Loucy (cell line): ENCODE measurements around the gene TP63.

Source experiments
- H2AFZ ChIP-seq: fragments of 200-600 bp; sonication (generic); 2 replicates; pipeline ENCODE4 v1.6.0; 2016; ENCODE audit warnings: antibody characterized with exemption, mild to moderate bottlenecking, low read length, moderate library complexity
- H3F3A ChIP-seq: fragments of 200-600 bp; 2 replicates; pipeline ENCODE4 v1.6.0; 2016; ENCODE audit warnings: antibody characterized with exemption, low read depth, mild to moderate bottlenecking
- H3K27me3 ChIP-seq: fragments of 200-600 bp; sonication (generic); 2 replicates; pipeline ENCODE4 v1.6.1; 2014; ENCODE audit warnings: low read length, mild to moderate bottlenecking; ENCODE audit not compliant: insufficient read depth, poor library complexity, severe bottlenecking
- H3K36me3 ChIP-seq: fragments of 200-600 bp; sonication (generic); 2 replicates; pipeline ENCODE4 v1.6.1; 2016; ENCODE audit warnings: low read length; ENCODE audit not compliant: insufficient read depth
- H3K4me1 ChIP-seq: fragments of 200-600 bp; sonication (generic); 2 replicates; pipeline ENCODE4 v1.5.1; 2014; ENCODE audit warnings: low read length, mild to moderate bottlenecking; ENCODE audit not compliant: insufficient read depth, poor library complexity, severe bottlenecking
- H3K4me2 ChIP-seq: fragments of 200-600 bp; sonication (generic); 2 replicates; pipeline ENCODE4 v1.6.0; 2014; ENCODE audit warnings: antibody characterized with exemption, low read length, low read depth, mild to moderate bottlenecking; ENCODE audit not compliant: poor library complexity, severe bottlenecking
- H3K4me3 ChIP-seq: fragments of 200-600 bp; sonication (generic); 2 replicates; pipeline ENCODE4 v1.5.1; 2014; ENCODE audit warnings: low read length, mild to moderate bottlenecking, mixed read lengths; ENCODE audit not compliant: poor library complexity, severe bottlenecking
- H3K79me2 ChIP-seq: fragments of 200-600 bp; sonication (generic); 2 replicates; pipeline ENCODE4 v1.6.1; 2014; ENCODE audit warnings: low read length; ENCODE audit not compliant: insufficient read depth
- H3K9ac ChIP-seq: fragments of 200-600 bp; sonication (generic); 2 replicates; pipeline ENCODE4 v1.6.0; 2014; ENCODE audit warnings: mild to moderate bottlenecking, low read depth, low read length, moderate library complexity; ENCODE audit not compliant: poor library complexity, severe bottlenecking
- H3K9me2 ChIP-seq: fragments of 200-600 bp; sonication (generic); replicated peaks from 2 replicates; pipeline ENCODE4 v1.6.1; 2016; ENCODE audit warnings: low read depth, low read length, mixed read lengths
- H3K9me3 ChIP-seq: fragments of 200-600 bp; sonication (generic); 2 replicates; pipeline ENCODE4 v1.6.1; 2014; ENCODE audit warnings: mild to moderate bottlenecking, antibody characterized with exemption, low read length, low read depth; ENCODE audit not compliant: insufficient read depth
- H4K20me1 ChIP-seq: fragments of 200-600 bp; sonication (generic); 2 replicates; pipeline ENCODE4 v1.6.0; 2014; ENCODE audit warnings: antibody characterized with exemption, low read length, mild to moderate bottlenecking; ENCODE audit not compliant: insufficient read depth, poor library complexity, severe bottlenecking
- EZH2phosphoT487 ChIP-seq: fragments of 200-600 bp; IDR thresholded peaks from 2 replicates; pipeline ENCODE4 v1.6.1; 2018; ENCODE audit warnings: antibody characterized with exemption, mild to moderate bottlenecking, moderate library complexity, borderline replicate concordance
- TF ChIP-seq, protein P1 (sequence below): fragments of 200-600 bp; sonication (generic); conservative IDR thresholded peaks from 2 replicates; pipeline ENCODE4 v1.5.1; 2014; ENCODE audit warnings: mild to moderate bottlenecking, antibody characterized with exemption, low read length

The TP63 gene

GRCh38 chr3:189735913-189736312 lies 104.7 kb downstream of the TP63 start:
- Histone ChIP-seq H3K27me3 (no peaks in the 10 kb centered on the region), H4K20me1 (no peaks in the 10 kb centered on the region), H3F3A (no peaks in the 10 kb centered on the region), H3K79me2 (no peaks in the 10 kb centered on the region), H3K9ac (no peak overlapping the region), H3K9me3 (no peaks in the 10 kb centered on the region), H3K36me3 (no peaks in the 10 kb centered on the region), H3K4me2 (no peak overlapping the region), H3K4me1 (no peaks in the 10 kb centered on the region), H3K9me2 (no peaks in the 10 kb centered on the region; the same call in 1 of the 2 replicates), H2AFZ (no peak overlapping the region), H3K4me3 (no peak overlapping the region)
- TF ChIP-seq, protein P1, sequence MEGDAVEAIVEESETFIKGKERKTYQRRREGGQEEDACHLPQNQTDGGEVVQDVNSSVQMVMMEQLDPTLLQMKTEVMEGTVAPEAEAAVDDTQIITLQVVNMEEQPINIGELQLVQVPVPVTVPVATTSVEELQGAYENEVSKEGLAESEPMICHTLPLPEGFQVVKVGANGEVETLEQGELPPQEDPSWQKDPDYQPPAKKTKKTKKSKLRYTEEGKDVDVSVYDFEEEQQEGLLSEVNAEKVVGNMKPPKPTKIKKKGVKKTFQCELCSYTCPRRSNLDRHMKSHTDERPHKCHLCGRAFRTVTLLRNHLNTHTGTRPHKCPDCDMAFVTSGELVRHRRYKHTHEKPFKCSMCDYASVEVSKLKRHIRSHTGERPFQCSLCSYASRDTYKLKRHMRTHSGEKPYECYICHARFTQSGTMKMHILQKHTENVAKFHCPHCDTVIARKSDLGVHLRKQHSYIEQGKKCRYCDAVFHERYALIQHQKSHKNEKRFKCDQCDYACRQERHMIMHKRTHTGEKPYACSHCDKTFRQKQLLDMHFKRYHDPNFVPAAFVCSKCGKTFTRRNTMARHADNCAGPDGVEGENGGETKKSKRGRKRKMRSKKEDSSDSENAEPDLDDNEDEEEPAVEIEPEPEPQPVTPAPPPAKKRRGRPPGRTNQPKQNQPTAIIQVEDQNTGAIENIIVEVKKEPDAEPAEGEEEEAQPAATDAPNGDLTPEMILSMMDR, result no peak
- TF ChIP-seq EZH2phosphoT487, result no peak

DNA sequence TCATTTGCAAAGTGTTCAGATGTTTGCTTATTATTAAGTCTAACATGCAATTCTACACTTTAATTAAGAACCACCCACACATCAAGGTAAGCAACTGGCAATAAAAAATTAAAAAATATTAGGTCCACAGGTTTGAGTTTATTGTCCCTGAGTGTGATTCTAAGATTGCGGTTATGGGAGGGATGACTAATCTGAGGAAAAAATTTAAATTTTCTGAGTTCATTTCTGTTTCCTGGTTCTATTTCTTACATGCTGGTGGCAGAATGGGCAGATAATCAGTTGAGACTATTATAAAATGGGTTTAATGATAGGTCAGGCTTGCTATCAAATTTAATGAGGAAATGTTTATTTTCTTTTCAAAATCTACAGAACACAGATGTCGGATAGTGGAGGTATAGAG lies 105.9 kb downstream of the TP63 start:
- H3F3A ChIP-seq, result no peaks in the 10 kb centered on the region
- no peaks in the 10 kb centered on the region; the same call in 1 of the 2 replicates for H3K9me2 ChIP-seq
- H3K4me2 ChIP-seq, result no peak overlapping the region
- H3K4me1 ChIP-seq, result no peaks in the 10 kb centered on the region
- no peaks in the 10 kb centered on the region for H4K20me1 ChIP-seq
- no peak for TF ChIP-seq EZH2phosphoT487
- TF ChIP-seq, protein P1, result no peak
- H3K9me3 ChIP-seq, result no peaks in the 10 kb centered on the region
- no peaks in the 10 kb centered on the region for H3K79me2 ChIP-seq
- no peaks in the 10 kb centered on the region for H3K36me3 ChIP-seq
- H3K9ac ChIP-seq, result no peak overlapping the region
- H2AFZ ChIP-seq, result no peak overlapping the region; the same call in 1 of the 2 replicates
- H3K4me3 ChIP-seq, result no peak overlapping the region
- no peaks in the 10 kb centered on the region for H3K27me3 ChIP-seq

DNA sequence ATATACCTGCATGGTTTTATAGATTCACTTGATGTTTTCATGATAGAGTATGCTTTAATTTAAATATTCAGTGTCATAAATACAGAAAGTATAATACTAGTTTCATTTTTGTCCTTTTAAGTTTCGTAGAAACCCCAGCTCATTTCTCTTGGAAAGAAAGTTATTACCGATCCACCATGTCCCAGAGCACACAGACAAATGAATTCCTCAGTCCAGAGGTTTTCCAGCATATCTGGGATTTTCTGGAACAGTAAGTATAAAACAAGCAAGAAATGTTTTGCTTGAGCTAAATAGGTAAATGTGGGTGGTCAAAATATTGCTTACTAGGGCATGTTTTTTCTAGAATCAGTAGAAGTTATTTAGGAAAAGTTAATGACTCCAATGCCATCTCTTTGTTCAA lies 106.4 kb downstream of the TP63 start:
- H4K20me1 ChIP-seq, result no peaks in the 10 kb centered on the region
- no peaks in the 10 kb centered on the region for H3K4me1 ChIP-seq
- H3K9me3 ChIP-seq, result no peaks in the 10 kb centered on the region
- H3F3A ChIP-seq, result no peaks in the 10 kb centered on the region
- no peaks in the 10 kb centered on the region for H3K27me3 ChIP-seq
- no peaks in the 10 kb centered on the region for H3K36me3 ChIP-seq
- no peaks in the 10 kb centered on the region; the same call in 1 of the 2 replicates for H3K9me2 ChIP-seq
- H3K4me2 ChIP-seq, result no peak overlapping the region
- no peak overlapping the region; the same call in 1 of the 2 replicates for H2AFZ ChIP-seq
- no peak overlapping the region for H3K4me3 ChIP-seq
- no peak overlapping the region for H3K9ac ChIP-seq
- no peak for TF ChIP-seq EZH2phosphoT487
- TF ChIP-seq, protein P1, result no peak
- no peaks in the 10 kb centered on the region for H3K79me2 ChIP-seq
